ENCODE measurements around the gene CNTROB.

GRCh38 chr17:7903154-7904103 is 28.6 kb upstream of the CNTROB start:
- TF ChIP-seq CTCF (IDR thresholded peaks at IDR 0.05 in 4 of 5, conservative IDR thresholded peaks at IDR 0.05 in 1 of 5), result no peak
- no peak for TF ChIP-seq POLR2A (IDR thresholded peaks at IDR 0.05)
